Measurements from ENCODE around the gene PTPRS.

PTPRS gene

GRCh38 chr19:5298471-5298901, 42.1 kb downstream of the PTPRS start:
- peaks cover 7% of the 10 kb centered on the region for H3K27me3 Mint-ChIP-seq (ENCODE audit: low read depth)
- no peak overlapping the region for H3K27ac Mint-ChIP-seq
- DNase-seq (ENCODE audit: low spot score), result no peak
- H3K4me1 Mint-ChIP-seq (ENCODE audit: low read depth), result no peaks in the 10 kb centered on the region
- no peaks in the 10 kb centered on the region for H3K9me3 Mint-ChIP-seq
- H3K4me3 Mint-ChIP-seq, result no peak overlapping the region
- H3K36me3 Mint-ChIP-seq (ENCODE audit: low read depth), result no peaks in the 10 kb centered on the region

GRCh38 chr19:5297272-5297669, 43.3 kb downstream of the PTPRS start:
- Mint-ChIP-seq H3K4me3 (no peak overlapping the region), H3K4me1 (ENCODE audit: low read depth) (no peaks in the 10 kb centered on the region), H3K27me3 (ENCODE audit: low read depth) (peaks cover 12% of the 10 kb centered on the region), H3K9me3 (no peaks in the 10 kb centered on the region), H3K36me3 (ENCODE audit: low read depth) (no peaks in the 10 kb centered on the region), H3K27ac (no peak overlapping the region)
- no peak for DNase-seq (ENCODE audit: low spot score)

- Mint-ChIP-seq H3K4me1 (ENCODE audit: low read depth) (no peaks in the 10 kb centered on the region), H3K36me3 (ENCODE audit: low read depth) (no peaks in the 10 kb centered on the region), H3K27me3 (ENCODE audit: low read depth) (peaks cover 16% of the 10 kb centered on the region), H3K4me3 (no peak overlapping the region), H3K9me3 (no peaks in the 10 kb centered on the region), H3K27ac (no peak overlapping the region)
- DNase-seq (ENCODE audit: low spot score), result no peak
Measured at GRCh38 chr19:5296457-5297271, 43.9 kb downstream of the PTPRS start.

GRCh38 chr19:5296021-5296420, 44.6 kb downstream of the PTPRS start:
- DNase-seq (ENCODE audit: low spot score), result no peak
- Mint-ChIP-seq H3K4me1 (ENCODE audit: low read depth) (no peaks in the 10 kb centered on the region), H3K9me3 (no peaks in the 10 kb centered on the region), H3K27ac (no peak overlapping the region), H3K27me3 (ENCODE audit: low read depth) (peaks cover 16% of the 10 kb centered on the region), H3K36me3 (ENCODE audit: low read depth) (no peaks in the 10 kb centered on the region), H3K4me3 (no peak overlapping the region)

- Mint-ChIP-seq H3K4me1 (ENCODE audit: low read depth) (no peaks in the 10 kb centered on the region), H3K9me3 (no peaks in the 10 kb centered on the region), H3K27me3 (ENCODE audit: low read depth) (peaks cover 16% of the 10 kb centered on the region), H3K4me3 (no peak overlapping the region), H3K36me3 (ENCODE audit: low read depth) (no peaks in the 10 kb centered on the region), H3K27ac (no peak overlapping the region)
- no peak for DNase-seq (ENCODE audit: low spot score)
Measured at GRCh38 chr19:5294403-5295160, 46.0 kb downstream of the PTPRS start.

- Mint-ChIP-seq H3K4me3 (no peak overlapping the region), H3K4me1 (ENCODE audit: low read depth) (no peaks in the 10 kb centered on the region), H3K36me3 (ENCODE audit: low read depth) (no peaks in the 10 kb centered on the region), H3K27me3 (ENCODE audit: low read depth) (peaks cover 16% of the 10 kb centered on the region), H3K9me3 (no peaks in the 10 kb centered on the region), H3K27ac (no peak overlapping the region)
- DNase-seq (ENCODE audit: low spot score), result no peak
Measured at GRCh38 chr19:5293612-5294378, 46.8 kb downstream of the PTPRS start.

GRCh38 chr19:5292822-5293611, 47.6 kb downstream of the PTPRS start:
- no peaks in the 10 kb centered on the region for H3K4me1 Mint-ChIP-seq (ENCODE audit: low read depth)
- no peaks in the 10 kb centered on the region for H3K9me3 Mint-ChIP-seq
- H3K27ac Mint-ChIP-seq, result no peak overlapping the region
- H3K4me3 Mint-ChIP-seq, result no peak overlapping the region
- no peaks in the 10 kb centered on the region for H3K36me3 Mint-ChIP-seq (ENCODE audit: low read depth)
- H3K27me3 Mint-ChIP-seq (ENCODE audit: low read depth), result peaks cover 16% of the 10 kb centered on the region
- DNase-seq (ENCODE audit: low spot score), result peak; percentile 6

- Mint-ChIP-seq H3K4me3 (peak overlapping the region; percentile 50), H3K36me3 (ENCODE audit: low read depth) (no peaks in the 10 kb centered on the region)
- no peak for DNase-seq (ENCODE audit: low spot score)
Measured at GRCh38 chr19:5292453-5292821, 48.2 kb downstream of the PTPRS start.

GRCh38 chr19:5291588-5292193, 48.9 kb downstream of the PTPRS start:
- Mint-ChIP-seq H3K9me3 (no peaks in the 10 kb centered on the region), H3K4me3 (no peak overlapping the region), H3K4me1 (ENCODE audit: low read depth) (no peaks in the 10 kb centered on the region), H3K27ac (no peak overlapping the region), H3K36me3 (ENCODE audit: low read depth) (no peaks in the 10 kb centered on the region), H3K27me3 (ENCODE audit: low read depth) (peaks cover 16% of the 10 kb centered on the region)
- DNase-seq (ENCODE audit: low spot score), result no peak

More at GRCh38 chr19:5292453-5292821, 48.2 kb downstream of the PTPRS start:
- H3K27ac Mint-ChIP-seq, result no peak overlapping the region
- peaks cover 16% of the 10 kb centered on the region for H3K27me3 Mint-ChIP-seq (ENCODE audit: low read depth)
- H3K4me1 Mint-ChIP-seq (ENCODE audit: low read depth), result no peaks in the 10 kb centered on the region
- H3K9me3 Mint-ChIP-seq, result no peaks in the 10 kb centered on the region

All from T-helper 2 cell treated with Interferon-gamma antibody and Interleukin-4, amounts not matched to agents 5 μg/mL and 100 μg/mL, for 36 hours (primary cell).